Cortex of kidney (tissue), 1 donor: Measurements from ENCODE around the gene MTHFD1L.

Source experiments
- DNase-seq: peaks from one replicate; lab custom pipeline; 2025; lab: John Stamatoyannopoulos, UW

The MTHFD1L gene

GRCh38 chr6:150898399-150899170, 33.1 kb downstream of the MTHFD1L start:
- DNase-seq: no peak

GRCh38 chr6:150899231-150899630, 33.7 kb downstream of the MTHFD1L start:
- no peak for DNase-seq

- DNase-seq: no peak
Observed at GRCh38 chr6:150900049-150900448, 34.5 kb downstream of the MTHFD1L start.

GRCh38 chr6:150902142-150902776, 36.8 kb downstream of the MTHFD1L start:
- no peak for DNase-seq

- no peak for DNase-seq
Observed at GRCh38 chr6:150905769-150906168, 40.3 kb downstream of the MTHFD1L start.

- DNase-seq: no peak
Observed at GRCh38 chr6:150906641-150907326, 41.3 kb downstream of the MTHFD1L start.

- no peak for DNase-seq
Observed at GRCh38 chr6:150907383-150907782, 41.9 kb downstream of the MTHFD1L start.

- no peak for DNase-seq
Observed at GRCh38 chr6:150908901-150909300, 43.4 kb downstream of the MTHFD1L start.

- no peak for DNase-seq
Observed at GRCh38 chr6:150910561-150910960, 45.1 kb downstream of the MTHFD1L start.

GRCh38 chr6:150914372-150914771, 48.9 kb downstream of the MTHFD1L start:
- no peak for DNase-seq

GRCh38 chr6:150915131-150915879, 49.8 kb downstream of the MTHFD1L start:
- DNase-seq: no peak

GRCh38 chr6:150915880-150916265, 50.4 kb downstream of the MTHFD1L start:
- no peak for DNase-seq

GRCh38 chr6:150919938-150920337, 54.4 kb downstream of the MTHFD1L start:
- DNase-seq: no peak

GRCh38 chr6:150922137-150922536, 56.6 kb downstream of the MTHFD1L start:
- no peak for DNase-seq

- no peak for DNase-seq
Observed at GRCh38 chr6:150924808-150925589, 59.5 kb downstream of the MTHFD1L start.

GRCh38 chr6:150925590-150925928, 60.1 kb downstream of the MTHFD1L start:
- DNase-seq: no peak

- no peak for DNase-seq
Observed at GRCh38 chr6:150925976-150926375, 60.5 kb downstream of the MTHFD1L start.

- no peak for DNase-seq
Observed at GRCh38 chr6:150928882-150929281, 63.4 kb downstream of the MTHFD1L start.

GRCh38 chr6:150929416-150929815, 63.9 kb downstream of the MTHFD1L start:
- DNase-seq: no peak

- DNase-seq: no peak
Observed at GRCh38 chr6:150930841-150931240, 65.3 kb downstream of the MTHFD1L start.

GRCh38 chr6:150931405-150931804, 65.9 kb downstream of the MTHFD1L start:
- no peak for DNase-seq

- DNase-seq: no peak
Observed at GRCh38 chr6:150932996-150933395, 67.5 kb downstream of the MTHFD1L start.
